HepG2 (cell line): ENCODE results near the gene POPDC2.

Experiments used
- FOXM1 ChIP-seq: sonication (generic); formaldehyde crosslinking; IDR thresholded peaks from 2 replicates; pipeline ENCODE4 v1.5.0; 2020; ENCODE audit warnings: missing genetic modification reagents
- HIVEP1 ChIP-seq: sonication (generic); formaldehyde crosslinking; IDR thresholded peaks from 2 replicates; pipeline ENCODE4 v1.4.0; 2020; ENCODE audit warnings: mild to moderate bottlenecking, missing genetic modification reagents
- JUND ChIP-seq: sonication (generic); formaldehyde crosslinking; IDR thresholded peaks from 2 replicates; pipeline ENCODE4 v1.8.0; 2022; ENCODE audit warnings: mild to moderate bottlenecking, missing genetic modification reagents
- KAT2B ChIP-seq: fragments of 150-350 bp; IDR thresholded peaks from 2 replicates; pipeline ENCODE4 v1.6.1; 2014; ENCODE audit warnings: low read depth, low read length, borderline replicate concordance
- TCF12 ChIP-seq, 2 experiments: fragments of 450-650 bp in 1 of 2; sonication (generic) in 1 of 2; formaldehyde crosslinking in 1 of 2; IDR thresholded peaks; 2 replicates each; pipeline versions ENCODE4 v1.6.1 to v1.8.0; 2017 to 2022; ENCODE audit warnings: antibody characterized with exemption in 1 of 2, mild to moderate bottlenecking in 1 of 2, missing genetic modification reagents in 1 of 2, moderate library complexity in 1 of 2
- ZNF792 ChIP-seq: IDR thresholded peaks from 2 replicates; pipeline ENCODE4 v1.6.1; 2016

GRCh38 chr3:119669906-119670570 lies 9.6 kb upstream of the POPDC2 start:
- TF ChIP-seq ZNF792 (CRISPR knock-in tag), result no peak
- TF ChIP-seq TCF12 (IDR thresholded peaks at IDR 0.05), result no peak
- TF ChIP-seq TCF12 (CRISPR knock-in tag; IDR thresholded peaks at IDR 0.05), result no peak
- no peak for TF ChIP-seq HIVEP1 (CRISPR knock-in tag)
- TF ChIP-seq KAT2B, result no peak
- no peak for TF ChIP-seq FOXM1 (CRISPR knock-in tag)
- no peak for TF ChIP-seq JUND (CRISPR knock-in tag)
